Stomach (tissue), 9 donors: ENCODE results near the gene DPYD. TPM values are rescaled to one million over a fixed set of nuclear protein-coding genes. Genes with fewer than 3 reads are reported as not detected.

Source experiments
- DNase-seq, 2 donors: peaks; one replicate each; pipeline versions ENCODE4 v3.0.0 to v3.0.0-alpha.2; 2013 to 2019
- H3K27ac ChIP-seq, 5 donors: fragments of 200-600 bp in 4 of 5; sonication (generic) in 4 of 5; one replicate each; pipeline ENCODE4 v1.5.1; 2013 to 2019; ENCODE audit warnings: mild to moderate bottlenecking in 1 of 5, moderate library complexity in 1 of 5
- H3K27me3 ChIP-seq, 3 donors: fragments of 200-600 bp; sonication (generic); one replicate each; pipeline ENCODE4 v1.5.1; 2017 to 2019; ENCODE audit warnings: mixed run types in 1 of 3
- H3K36me3 ChIP-seq, 4 donors: fragments of 200-600 bp; sonication (generic); 1 replicate in 3 of 4; 2 replicates in 1 of 4; pipeline ENCODE4 v1.5.1; 2016 to 2019
- H3K4me1 ChIP-seq, 4 donors: fragments of 200-600 bp; sonication (generic); one replicate each; pipeline ENCODE4 v1.5.1; 2016 to 2019
- H3K4me3 ChIP-seq, 4 donors: fragments of 200-600 bp; sonication (generic) in 3 of 4; one replicate each; pipeline ENCODE4 v1.5.1; 2016 to 2019; ENCODE audit warnings: mild to moderate bottlenecking in 1 of 4
- H3K9me3 ChIP-seq, 4 donors: fragments of 200-600 bp; sonication (generic); one replicate each; pipeline ENCODE4 v1.5.1; 2016 to 2019
- CTCF ChIP-seq, 7 experiments: fragments of 450-650 bp in 4 of 7; fragments of 200-600 bp in 3 of 7; sonication (generic) in 3 of 7; IDR thresholded peaks; one replicate each; pipeline ENCODE4 v1.5.1; 2016 to 2019; ENCODE audit warnings: antibody characterized with exemption in 7 of 7, control low read depth in 2 of 7, mild to moderate bottlenecking in 1 of 7
- EP300 ChIP-seq: sonication (generic); formaldehyde crosslinking; IDR thresholded peaks from one replicate; pipeline ENCODE4 v1.6.1; 2017; ENCODE audit warnings: antibody characterized with exemption
- POLR2A ChIP-seq, 4 donors: fragments of 450-650 bp; IDR thresholded peaks; one replicate each; pipeline ENCODE4 v1.6.1; 2016; ENCODE audit warnings: antibody characterized with exemption in 4 of 4, control low read depth in 2 of 4, mild to moderate bottlenecking in 1 of 4, moderate library complexity in 1 of 4
- POLR2AphosphoS5 ChIP-seq, 3 donors: sonication (generic); formaldehyde crosslinking; IDR thresholded peaks; one replicate each; pipeline ENCODE4 v1.6.1; 2016; ENCODE audit warnings: antibody characterized with exemption in 3 of 3
- WGBS, 5 donors: extraction: QIAGEN DNeasy Blood & Tissue Kit in 3 of 5; methylation state at CpG; one replicate each; pipeline versions ENCODE4 v1.1.5 to v1.1.7; 2013 to 2018; 5-methylcytosine and 5-hydroxymethylcytosine counted together
- intact Hi-C: fragments of 100-400 bp; cut with DNase I; formaldehyde crosslinking; loops from one replicate; pipeline ENCODE4 v1.15.1; 2023; ENCODE audit warnings: low total_unique reads
- polyA plus RNA-seq, 3 donors: library from polyadenylated mRNA; stranded (reverse); fragments of 200-250 nt; gene quantifications; one replicate each; pipeline ENCODE4 v1.2.3, GENCODE V29; 2013
- total RNA-seq, 5 donors: library from RNA; depleted of rRNA; stranded (reverse); fragments of >200 nt; gene quantifications; one replicate each; pipeline versions ENCODE4 v1.1.0 to v1.2.3, GENCODE V29; 2014 to 2016
- donor health status: healthy with polysubstance abuse.
- donor health status: Bipolar disorder and iron deficiency.
- donor health status: healthy.

The DPYD gene
- total and polyA plus RNA-seq, 8 donors, result 7.5 to 58.2 (median 18.2) TPM

GRCh38 chr1:97307151-97307550 lies 613.7 kb downstream of the DPYD start:
- Histone ChIP-seq H3K9me3 (no peaks in the 10 kb centered on the region), H3K36me3 (peaks cover 0 to 5% (median 2%) of the 10 kb centered on the region in 4 donors), H3K27me3 (no peaks in the 10 kb centered on the region), H3K4me1 (no peaks in the 10 kb centered on the region), H3K27ac (no peak overlapping the region), H3K4me3 (no peak overlapping the region)
- WGBS, 5 donors, result 51 to 80% (median 72%) methylated on average over 2 of the region's 2 CpGs
- intact Hi-C loops, result no loop called here
- no peak for DNase-seq
- no peak for TF ChIP-seq CTCF (IDR thresholded peaks at IDR 0.05)
- no peak for TF ChIP-seq POLR2AphosphoS5 (IDR thresholded peaks at IDR 0.05)
- TF ChIP-seq POLR2A (IDR thresholded peaks at IDR 0.05), result no peak
- no peak for TF ChIP-seq EP300

- Histone ChIP-seq H3K4me3 (no peak overlapping the region), H3K27me3 (no peaks in the 10 kb centered on the region), H3K4me1 (no peaks in the 10 kb centered on the region), H3K27ac (no peak overlapping the region), H3K9me3 (no peaks in the 10 kb centered on the region), H3K36me3 (peaks cover 0 to 5% (median 2%) of the 10 kb centered on the region in 4 donors)
- DNase-seq, result no peak
- TF ChIP-seq CTCF (IDR thresholded peaks at IDR 0.05), result no peak
- TF ChIP-seq EP300, result no peak
- TF ChIP-seq POLR2AphosphoS5 (IDR thresholded peaks at IDR 0.05), result no peak
- no peak for TF ChIP-seq POLR2A (IDR thresholded peaks at IDR 0.05)
- intact Hi-C loops, result no loop called here
These were observed 614.3 kb downstream of the DPYD start for GRCh38 chr1:97306504-97306903.

- DNase-seq, result peak in 1 of 2 donors; percentile 50
- Histone ChIP-seq H3K36me3 (peaks cover 0 to 5% (median 2%) of the 10 kb centered on the region in 4 donors), H3K4me3 (no peak overlapping the region), H3K4me1 (no peaks in the 10 kb centered on the region), H3K27me3 (no peaks in the 10 kb centered on the region), H3K9me3 (no peaks in the 10 kb centered on the region), H3K27ac (no peak overlapping the region)
- TF ChIP-seq POLR2A (IDR thresholded peaks at IDR 0.05) (no peak), POLR2AphosphoS5 (IDR thresholded peaks at IDR 0.05) (no peak), CTCF (IDR thresholded peaks at IDR 0.05) (no peak), EP300 (no peak)
- WGBS, 5 donors, result 57 to 79% (median 67%) methylated on average over 2 of the region's 2 CpGs
- intact Hi-C loops, result no loop called here
These were observed 616.5 kb downstream of the DPYD start for GRCh38 chr1:97304366-97304765.

DNA sequence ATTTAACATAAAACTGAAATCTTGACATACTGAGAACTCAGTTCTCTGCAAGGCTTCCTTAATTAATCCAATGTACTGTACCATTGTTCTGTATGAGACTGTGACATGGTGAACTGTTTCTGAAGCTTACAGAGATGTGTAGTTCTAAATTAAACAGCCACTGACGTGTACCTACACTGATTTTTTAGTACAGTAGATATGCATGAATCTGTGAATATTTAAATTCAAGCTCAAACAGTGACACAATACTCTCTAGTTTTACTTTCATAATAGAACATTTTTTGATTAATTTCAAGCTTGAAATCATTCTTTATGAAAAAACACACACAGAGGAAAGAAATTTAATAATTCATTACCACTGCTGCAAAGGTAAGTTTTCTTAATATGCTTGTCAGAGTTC lies 621.9 kb downstream of the DPYD start:
- intact Hi-C loops, result no loop called here
- TF ChIP-seq POLR2AphosphoS5 (IDR thresholded peaks at IDR 0.05) (no peak), EP300 (no peak), POLR2A (IDR thresholded peaks at IDR 0.05) (no peak), CTCF (IDR thresholded peaks at IDR 0.05) (no peak)
- no peak for DNase-seq
- no peaks in the 10 kb centered on the region for H3K9me3 ChIP-seq
- no peaks in the 10 kb centered on the region for H3K27me3 ChIP-seq
- H3K4me1 ChIP-seq, result no peaks in the 10 kb centered on the region
- no peak overlapping the region for H3K4me3 ChIP-seq
- H3K27ac ChIP-seq, result no peak overlapping the region
- 74 to 95% (median 89%) methylated on average over 1 of the region's 1 CpG for WGBS, 5 donors
- peaks cover 0 to 18% (median under 1%) of the 10 kb centered on the region in 4 donors for H3K36me3 ChIP-seq
